Urinary bladder (tissue), 4 donors: ENCODE measurements around the gene ZNF669. TPM values are rescaled to one million over a fixed set of nuclear protein-coding genes. Genes with fewer than 3 reads are reported as not detected.

Experiments
- DNase-seq: peaks from one replicate; pipeline ENCODE4 v3.0.0-alpha.2; 2015; ENCODE audit errors: extremely low spot score
- H3K27ac ChIP-seq: one replicate; pipeline ENCODE4 v1.5.1; 2013; ENCODE audit warnings: low read depth, mild to moderate bottlenecking, moderate library complexity
- H3K36me3 ChIP-seq: one replicate; pipeline ENCODE4 v1.6.1; 2013; ENCODE audit warnings: mild to moderate bottlenecking, moderate library complexity; ENCODE audit not compliant: insufficient read depth
- H3K4me1 ChIP-seq: one replicate; pipeline ENCODE4 v1.6.1; 2013; ENCODE audit warnings: mild to moderate bottlenecking, moderate library complexity; ENCODE audit not compliant: insufficient read depth
- H3K4me3 ChIP-seq: one replicate; pipeline ENCODE4 v1.5.1; 2013; ENCODE audit warnings: low read depth, low read length
- WGBS: extraction: QIAGEN DNeasy Blood & Tissue Kit; methylation state at CpG from one replicate; pipeline ENCODE4 v1.1.7; 2013; 5-methylcytosine and 5-hydroxymethylcytosine counted together
- polyA plus RNA-seq: library from polyadenylated mRNA; stranded (reverse); fragments of 200-250 nt; gene quantifications from one replicate; pipeline ENCODE4 v1.2.3, GENCODE V29; 2013
- total RNA-seq: library from RNA; depleted of rRNA; stranded (reverse); fragments of >200 nt; gene quantifications from one replicate; pipeline ENCODE4 v1.2.3, GENCODE V29; 2014
- donor health status: healthy with polysubstance abuse.
- donor health status: healthy.

Gene ZNF669
- total and polyA plus RNA-seq, 2 donors = 5.8 to 12.0 TPM

DNA sequence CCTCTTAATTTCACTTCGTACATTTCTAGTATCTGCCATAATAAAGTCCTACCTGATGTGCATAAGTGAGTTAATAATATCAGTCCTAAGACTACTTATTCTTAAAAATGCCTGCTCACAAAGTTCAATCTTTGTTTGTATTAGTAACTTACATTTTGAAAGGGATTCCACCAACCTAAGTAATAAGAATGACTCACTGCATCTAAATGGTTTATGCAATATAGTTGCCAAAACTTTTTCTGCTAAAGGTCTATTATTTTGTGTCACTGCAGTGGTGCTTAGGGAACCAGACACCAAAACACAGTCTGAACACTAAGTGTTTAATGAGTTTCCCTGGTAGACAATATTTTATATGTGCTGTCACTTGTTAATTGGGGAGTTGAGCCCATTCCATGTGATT, 1.8 kb downstream of the ZNF669 start:
- Histone ChIP-seq H3K4me3 (no peak overlapping the region), H3K27ac (no peak overlapping the region), H3K36me3 (peaks cover 6% of the 10 kb centered on the region), H3K4me1 (no peaks in the 10 kb centered on the region)
- no peak for DNase-seq
- WGBS = 100% methylated on average over 1 of the region's 1 CpG

DNA sequence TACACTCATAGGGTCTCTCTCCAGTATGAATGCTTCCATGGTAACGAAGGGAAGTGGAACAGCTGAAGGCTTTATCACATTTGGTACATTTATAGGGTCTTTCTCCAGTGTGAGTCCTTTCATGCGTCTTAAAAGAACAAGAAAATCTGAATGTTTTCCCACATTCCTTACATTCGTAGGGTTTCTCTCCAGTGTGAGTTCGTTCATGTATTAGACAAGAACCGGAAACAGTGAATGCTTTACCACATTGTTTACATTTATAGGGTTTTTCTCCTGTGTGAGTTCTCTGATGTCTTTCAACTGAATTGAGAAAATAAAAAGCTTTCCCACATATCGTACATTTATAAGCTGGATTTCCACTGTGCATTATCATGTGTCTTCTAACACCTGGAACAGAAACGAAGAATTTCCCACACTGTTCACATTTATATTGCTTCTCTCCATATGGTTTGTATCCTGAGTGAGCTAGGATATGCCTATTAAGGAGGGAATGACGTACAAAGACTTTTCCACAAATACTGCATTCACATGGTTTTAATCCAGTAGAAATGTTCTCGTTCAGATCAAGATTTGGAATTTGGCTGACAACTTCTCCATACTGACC, 3.4 kb downstream of the ZNF669 start:
- Histone ChIP-seq H3K4me3 (no peak overlapping the region), H3K36me3 (peaks cover 6% of the 10 kb centered on the region), H3K4me1 (no peaks in the 10 kb centered on the region), H3K27ac (no peak overlapping the region)
- WGBS = 95% methylated on average over 9 of the region's 9 CpGs
- DNase-seq = no peak

DNA sequence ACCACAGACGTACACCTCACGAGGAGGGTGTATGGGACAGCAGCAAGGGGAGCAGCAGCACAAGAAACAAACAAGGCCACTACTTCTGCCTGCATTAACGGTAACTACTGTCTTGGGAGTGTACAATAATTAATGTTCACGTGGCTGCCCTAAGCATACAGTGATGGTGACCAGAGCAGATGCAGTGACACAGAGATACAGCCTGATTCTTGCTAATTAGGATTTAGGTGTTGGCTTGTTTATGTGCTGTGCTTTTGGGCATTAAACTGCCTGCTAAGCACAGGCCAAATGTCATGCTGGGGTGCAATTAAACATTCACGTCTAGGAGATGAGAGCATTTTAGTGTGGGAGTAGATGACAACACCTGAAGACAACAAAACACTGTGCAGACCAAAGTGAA, 7.2 kb downstream of the ZNF669 start:
- WGBS = 83% methylated on average over 5 of the region's 5 CpGs
- no peak for DNase-seq
- H3K27ac ChIP-seq = no peak overlapping the region
- no peaks in the 10 kb centered on the region for H3K4me1 ChIP-seq
- no peak overlapping the region for H3K4me3 ChIP-seq
- peaks cover 6% of the 10 kb centered on the region for H3K36me3 ChIP-seq

DNA sequence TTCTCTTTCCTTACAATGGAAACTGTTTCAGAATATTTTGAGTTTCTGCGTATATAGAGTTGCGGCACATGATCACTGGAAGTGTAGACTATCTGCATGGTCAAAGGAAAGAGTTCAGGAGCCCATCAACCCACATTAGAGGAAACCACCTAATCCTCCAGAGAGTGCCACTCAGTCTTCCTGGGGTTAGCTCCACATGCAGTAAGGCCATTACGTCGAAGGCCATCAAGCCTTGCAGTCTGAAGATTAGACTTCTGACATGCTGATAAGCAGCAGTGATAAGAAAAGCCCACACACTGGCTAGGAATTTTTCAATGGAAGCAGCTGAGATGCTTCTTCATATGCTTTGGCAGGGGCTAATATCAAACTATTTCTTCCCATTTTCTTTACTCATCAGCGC, 7.6 kb downstream of the ZNF669 start:
- Histone ChIP-seq H3K27ac (no peak overlapping the region), H3K4me1 (no peaks in the 10 kb centered on the region), H3K4me3 (no peak overlapping the region), H3K36me3 (peaks cover 6% of the 10 kb centered on the region)
- 85% methylated on average over 5 of the region's 5 CpGs for WGBS
- no peak for DNase-seq

DNA sequence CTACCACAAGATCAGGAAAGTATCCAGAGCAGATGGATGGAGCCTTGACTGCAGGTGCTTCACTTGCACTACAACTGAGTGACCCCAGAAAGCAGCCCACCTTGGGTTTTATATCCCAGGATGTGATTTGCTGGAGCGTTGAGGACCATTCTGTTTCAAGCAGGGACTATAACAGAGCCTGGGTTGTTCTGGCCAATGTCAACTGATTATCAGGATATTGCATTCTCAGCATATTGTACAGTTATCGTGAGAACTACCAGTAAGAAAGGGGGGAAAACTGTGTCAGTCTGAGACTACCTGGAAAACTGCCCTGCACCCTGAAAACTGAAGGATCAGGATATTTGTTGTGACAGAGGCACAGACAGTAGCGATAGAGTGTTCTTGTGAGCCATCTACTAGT, 8.0 kb downstream of the ZNF669 start:
- DNase-seq = no peak
- H3K27ac ChIP-seq = no peak overlapping the region
- H3K4me1 ChIP-seq = no peaks in the 10 kb centered on the region
- WGBS = 98% methylated on average over 3 of the region's 3 CpGs
- H3K36me3 ChIP-seq = peaks cover 6% of the 10 kb centered on the region
- no peak overlapping the region for H3K4me3 ChIP-seq

DNA sequence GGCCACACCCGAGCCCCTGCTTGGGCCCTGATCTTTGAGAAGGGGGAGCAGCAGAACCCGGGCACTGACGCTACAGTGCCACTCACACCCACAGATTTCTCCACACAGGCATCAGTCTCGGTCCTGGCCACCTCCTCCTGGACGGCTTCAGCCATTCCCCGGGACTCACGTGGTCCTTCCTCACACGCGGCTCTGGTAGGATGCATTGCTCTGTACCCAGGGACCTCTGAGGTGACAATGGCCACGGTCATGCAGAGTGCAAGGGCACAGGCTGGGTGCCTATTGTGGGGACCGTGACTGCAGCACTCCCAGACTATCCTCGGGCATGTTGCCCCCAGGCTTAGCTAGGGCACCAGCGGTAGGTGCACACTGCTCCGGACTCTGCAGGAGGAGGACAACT, 13.7 kb downstream of the ZNF669 start:
- Histone ChIP-seq H3K4me1 (no peaks in the 10 kb centered on the region), H3K36me3 (no peaks in the 10 kb centered on the region), H3K27ac (no peak overlapping the region), H3K4me3 (no peak overlapping the region)
- DNase-seq = no peak
- 83% methylated on average over 14 of the region's 14 CpGs for WGBS

DNA sequence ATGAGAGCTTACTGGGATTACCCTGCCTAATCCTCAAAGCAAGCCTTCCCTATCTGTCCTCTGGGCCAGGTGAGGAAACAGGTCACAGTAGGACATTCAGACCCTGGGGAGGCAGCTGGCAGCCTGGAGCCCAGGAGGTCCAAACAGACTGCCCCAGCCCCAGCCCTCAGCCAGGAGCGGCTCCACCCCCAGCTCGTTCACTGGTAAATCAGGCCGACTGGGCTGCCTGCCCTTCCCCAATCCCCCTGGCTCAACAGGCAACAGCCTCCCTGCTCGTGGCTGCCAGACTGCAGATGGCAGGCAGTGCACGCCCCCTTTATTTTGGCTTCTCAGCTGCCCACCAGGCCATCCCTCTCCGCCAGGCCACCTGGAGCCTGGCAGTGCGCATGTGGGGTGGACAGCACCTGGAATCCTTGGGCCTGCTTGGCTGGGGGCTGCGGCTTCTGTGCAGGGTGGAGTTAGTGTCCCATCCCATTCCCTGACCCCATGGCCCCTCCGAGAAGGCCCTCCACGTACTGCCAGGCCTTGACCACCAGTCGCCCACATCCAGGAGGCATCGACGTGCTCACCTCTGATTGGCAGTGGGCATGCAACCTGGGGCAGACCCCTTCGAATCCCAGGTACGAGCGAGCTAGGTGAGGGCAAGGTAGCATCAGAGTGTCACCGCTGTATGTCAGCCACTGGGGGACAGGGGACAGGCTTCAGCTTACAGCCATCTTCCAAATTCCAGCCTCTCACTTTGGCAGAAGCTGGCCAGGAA, 14.4 kb downstream of the ZNF669 start:
- H3K36me3 ChIP-seq = no peaks in the 10 kb centered on the region
- no peaks in the 10 kb centered on the region for H3K4me1 ChIP-seq
- H3K4me3 ChIP-seq = no peak overlapping the region
- WGBS = 65% methylated on average over 17 of the region's 17 CpGs
- DNase-seq = no peak
- no peak overlapping the region for H3K27ac ChIP-seq

DNA sequence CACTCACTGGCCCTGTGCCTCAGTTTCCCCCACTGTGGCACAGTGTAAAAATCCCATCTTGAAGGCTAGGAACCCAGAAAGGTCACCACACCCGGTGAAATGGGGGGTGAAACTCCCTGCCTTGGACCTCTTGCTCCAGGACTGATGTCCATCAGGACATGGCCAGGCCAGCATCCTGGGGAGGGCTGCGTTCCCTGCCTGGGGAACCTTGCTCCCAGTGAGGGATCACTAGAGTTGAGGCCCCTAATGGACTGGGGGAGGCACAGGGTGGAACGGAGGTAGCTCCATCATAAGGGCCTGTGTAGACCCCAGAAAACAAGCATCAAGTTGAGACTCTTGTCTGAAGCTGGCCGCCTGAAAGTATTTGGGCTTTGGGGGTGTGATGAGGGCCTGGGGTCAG, 15.2 kb downstream of the ZNF669 start:
- no peaks in the 10 kb centered on the region for H3K36me3 ChIP-seq
- H3K4me1 ChIP-seq = no peaks in the 10 kb centered on the region
- WGBS = 78% methylated on average over 4 of the region's 4 CpGs
- H3K27ac ChIP-seq = no peak overlapping the region
- no peak for DNase-seq
- no peak overlapping the region for H3K4me3 ChIP-seq

DNA sequence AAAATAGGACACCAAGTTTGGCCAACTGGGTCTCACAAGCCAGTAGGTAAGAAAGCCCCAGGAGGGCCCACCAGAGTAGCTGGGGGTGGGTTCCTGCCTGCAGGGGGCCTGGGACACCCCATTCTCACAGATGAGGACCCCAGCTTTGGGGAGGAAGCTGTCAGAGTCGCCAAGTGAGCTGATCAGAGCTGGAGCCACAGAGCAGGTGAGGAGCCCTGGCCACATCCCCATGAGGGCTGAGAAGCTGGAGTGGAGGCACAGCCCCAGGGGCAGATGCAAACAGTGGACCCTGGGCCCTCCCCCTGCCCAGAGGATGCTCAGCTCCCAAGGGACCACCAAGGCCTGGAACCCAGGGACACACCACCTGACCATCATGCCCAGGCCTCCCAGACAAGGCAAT, 16.9 kb downstream of the ZNF669 start:
- H3K4me1 ChIP-seq = no peaks in the 10 kb centered on the region
- no peak overlapping the region for H3K4me3 ChIP-seq
- 68% methylated on average over 1 of the region's 1 CpG for WGBS
- no peak overlapping the region for H3K27ac ChIP-seq
- H3K36me3 ChIP-seq = no peaks in the 10 kb centered on the region
- DNase-seq = no peak

DNA sequence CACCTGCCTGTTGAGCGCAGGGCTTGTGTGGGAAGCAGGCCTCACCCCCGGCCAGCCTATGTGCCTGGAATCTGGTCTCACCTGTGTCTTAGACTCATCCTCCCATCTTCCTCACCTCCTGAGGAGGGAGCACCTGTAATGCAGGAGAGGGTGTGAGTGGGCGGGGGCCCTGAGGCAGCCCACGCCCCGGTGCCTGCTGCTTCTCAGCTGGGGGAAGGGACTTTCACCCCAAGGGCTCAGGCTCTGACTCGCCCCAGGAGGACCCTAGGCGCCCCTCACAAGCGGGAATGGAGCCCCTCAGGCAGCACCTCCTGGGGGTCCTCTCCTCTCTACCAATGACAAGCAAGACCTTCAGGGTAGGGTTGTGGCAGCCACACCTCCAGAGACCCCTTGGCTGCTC, 18.8 kb downstream of the ZNF669 start:
- Histone ChIP-seq H3K4me3 (no peak overlapping the region), H3K4me1 (no peaks in the 10 kb centered on the region), H3K27ac (no peak overlapping the region), H3K36me3 (no peaks in the 10 kb centered on the region)
- WGBS = 91% methylated on average over 8 of the region's 8 CpGs
- no peak for DNase-seq

DNA sequence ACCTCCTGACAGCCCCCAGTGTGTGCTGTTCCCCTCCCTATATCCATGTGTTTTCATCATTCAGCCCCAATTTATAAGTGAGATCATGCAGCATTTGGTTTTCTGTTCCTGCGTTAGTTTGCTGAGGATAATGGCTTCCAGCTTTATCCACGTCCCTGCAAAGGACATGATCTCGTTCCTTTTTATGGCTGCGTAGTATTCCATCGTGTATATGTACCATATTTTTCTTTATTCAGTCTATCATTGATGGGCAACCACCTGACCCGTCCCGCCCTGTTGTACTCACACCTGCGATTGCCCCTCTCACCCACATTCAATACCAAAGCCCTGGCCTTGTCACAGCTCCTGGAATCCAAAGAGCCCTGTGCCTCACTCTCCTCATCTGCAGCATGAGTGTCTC, 19.4 kb downstream of the ZNF669 start:
- Histone ChIP-seq H3K4me1 (no peaks in the 10 kb centered on the region), H3K27ac (no peak overlapping the region), H3K4me3 (no peak overlapping the region), H3K36me3 (no peaks in the 10 kb centered on the region)
- DNase-seq = no peak
- 93% methylated on average over 8 of the region's 8 CpGs for WGBS

DNA sequence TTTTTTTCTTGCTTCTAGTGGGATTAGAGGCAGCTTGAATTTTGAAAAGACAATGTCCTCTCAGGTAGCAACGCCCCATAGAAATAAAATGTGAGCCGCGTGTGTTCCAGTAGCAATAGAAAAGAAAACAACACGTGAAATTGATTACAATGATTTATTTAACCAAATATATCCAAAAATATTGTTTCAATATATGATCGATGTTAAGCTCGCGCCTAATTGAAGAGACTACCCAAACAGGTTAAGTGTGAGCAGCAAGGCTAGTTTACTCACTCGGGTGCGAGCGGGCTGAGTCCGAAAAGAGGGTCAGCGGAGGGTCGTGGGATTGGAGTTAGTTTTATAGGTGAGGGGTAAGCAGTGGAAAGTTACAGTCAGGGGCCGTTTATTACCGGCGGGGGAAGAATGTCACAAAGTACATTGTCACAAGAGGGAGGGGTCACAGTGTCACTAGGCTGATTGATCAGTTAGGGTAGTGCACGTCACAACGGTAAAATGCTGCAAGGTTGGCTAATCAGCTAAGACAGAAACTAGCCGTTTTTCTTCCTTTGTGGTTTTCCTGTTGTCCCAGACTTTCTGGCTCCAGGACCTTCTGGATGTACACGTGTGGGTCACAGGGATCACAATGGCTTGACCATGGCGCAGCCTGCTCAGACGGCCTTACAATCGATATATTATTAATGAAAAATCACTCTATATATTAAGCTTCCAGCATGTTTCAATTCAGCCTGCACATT, 24.8 kb downstream of the ZNF669 start:
- H3K4me3 ChIP-seq = peak overlapping the region; percentile 78
- no peak for DNase-seq
- H3K27ac ChIP-seq = no peak overlapping the region
- H3K36me3 ChIP-seq = no peaks in the 10 kb centered on the region
- no peaks in the 10 kb centered on the region for H3K4me1 ChIP-seq
- 44% methylated on average over 23 of the region's 23 CpGs for WGBS

DNA sequence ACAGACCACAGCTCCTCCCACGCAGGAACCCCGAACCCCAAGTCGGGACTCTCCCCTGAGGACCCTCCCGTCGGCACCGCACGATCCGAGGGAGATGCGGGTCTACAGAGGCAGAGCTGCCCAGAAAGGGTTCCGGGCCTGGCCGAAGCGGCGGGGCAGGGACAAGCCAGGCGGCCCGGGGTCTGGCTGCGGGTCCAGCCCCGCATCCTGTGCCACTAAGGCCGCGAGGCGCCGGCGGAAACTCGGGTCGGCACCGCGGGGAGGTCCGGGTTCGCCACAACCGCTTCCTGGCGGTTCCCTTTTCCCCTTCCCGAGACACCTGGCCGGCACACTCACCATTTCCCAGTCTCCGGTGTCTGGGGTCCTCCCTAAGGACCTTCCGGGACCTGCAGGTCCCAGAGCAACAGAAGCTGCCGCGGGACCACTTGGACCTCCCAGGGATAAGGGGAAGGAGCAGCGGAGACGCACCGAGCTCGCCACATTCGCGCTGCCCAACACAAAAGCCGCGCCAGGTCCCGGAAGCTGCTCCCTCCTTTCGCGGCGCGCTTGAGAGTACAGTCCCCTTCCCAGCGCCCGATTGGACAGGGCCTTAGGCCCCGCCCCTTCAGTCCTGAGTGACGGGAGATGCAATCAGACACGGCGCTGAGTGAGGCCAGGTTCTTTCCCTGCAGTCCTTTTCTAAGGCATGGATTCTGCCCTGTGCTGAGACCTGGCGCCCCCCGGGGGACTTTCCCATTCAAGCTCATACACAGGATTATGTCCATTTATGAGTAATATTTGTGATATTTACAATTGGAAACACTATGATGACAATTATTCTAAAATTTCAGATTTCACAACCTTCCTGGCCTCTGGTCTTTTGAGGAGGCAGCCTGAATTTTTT, 25.7 kb downstream of the ZNF669 start, which contains the start of gene ZNF670:
TSS of gene ZNF670 (minus strand) at position 554 of the 883 bp plus-strand sequence. CDS start at position 339, 215 bp downstream.
- WGBS = under 1% methylated on average over 57 of the region's 57 CpGs
- Histone ChIP-seq H3K4me1 (no peaks in the 10 kb centered on the region), H3K27ac (peak within 1 kb of the TSS; percentile 58), H3K36me3 (no peaks in the 10 kb centered on the region), H3K4me3 (peak within 1 kb of the TSS; percentile 78)
- peak; percentile 92 for DNase-seq
